HepG2 (cell line): Measurements from ENCODE around the gene BBC3. TPM values are rescaled to one million over a fixed set of nuclear protein-coding genes. Genes with fewer than 3 reads are reported as not detected.
A peak's percentile ranks its signal among the peaks of the same experiment; 100 is the strongest.

Experiments
- ATAD3A ChIP-seq: sonication (generic); formaldehyde crosslinking; IDR thresholded peaks from 2 replicates; pipeline ENCODE4 v1.4.0; 2020; ENCODE audit warnings: missing genetic modification reagents
- GTF2F1 ChIP-seq: fragments of 150-350 bp; IDR thresholded peaks from 2 replicates; pipeline ENCODE4 v1.6.1; 2014; ENCODE audit warnings: low read length
- IRF1 ChIP-seq: sonication (generic); formaldehyde crosslinking; IDR thresholded peaks from 2 replicates; pipeline ENCODE4 v1.4.0; 2020; ENCODE audit warnings: low read depth, mild to moderate bottlenecking, missing genetic modification reagents
- MBNL3 ChIP-seq: fragments of 250-450 bp; sonication (Bioruptor Pico); conservative IDR thresholded peaks from 2 replicates; pipeline ENCODE4 v1.8.0; 2022; ENCODE audit warnings: mild to moderate bottlenecking, inconsistent platforms
- NFAT5 ChIP-seq: sonication (generic); formaldehyde crosslinking; IDR thresholded peaks from 2 replicates; pipeline ENCODE4 v1.4.0; 2020; ENCODE audit warnings: missing genetic modification reagents
- NKX3-1 ChIP-seq: sonication (generic); formaldehyde crosslinking; IDR thresholded peaks from 2 replicates; pipeline ENCODE4 v1.5.0; 2020; ENCODE audit warnings: missing genetic modification reagents
- RELA ChIP-seq: sonication (generic); formaldehyde crosslinking; IDR thresholded peaks from 2 replicates; pipeline ENCODE4 v1.4.0; 2020; ENCODE audit warnings: missing genetic modification reagents
- SALL1 ChIP-seq: sonication (generic); formaldehyde crosslinking; IDR thresholded peaks from 2 replicates; pipeline ENCODE4 v1.8.0; 2022; ENCODE audit warnings: mild to moderate bottlenecking, missing genetic modification reagents
- SAP130 ChIP-seq: IDR thresholded peaks from 2 replicates; pipeline ENCODE4 v1.6.1; 2016; ENCODE audit warnings: low read depth
- SIN3A ChIP-seq: IDR thresholded peaks from 2 replicates; pipeline ENCODE4 v1.6.1; 2011; ENCODE audit warnings: low read depth, mild to moderate bottlenecking, control low read depth, low read length, borderline replicate concordance
- ZNF224 ChIP-seq: sonication (generic); formaldehyde crosslinking; IDR thresholded peaks from 2 replicates; pipeline ENCODE4 v1.5.0; 2020; ENCODE audit warnings: mild to moderate bottlenecking, missing genetic modification reagents
- ZNF616 ChIP-seq: sonication (generic); formaldehyde crosslinking; IDR thresholded peaks from 2 replicates; pipeline ENCODE4 v1.5.0; 2020; ENCODE audit warnings: low read depth, mild to moderate bottlenecking, missing genetic modification reagents
- ZNF703 ChIP-seq: sonication (generic); formaldehyde crosslinking; IDR thresholded peaks from 2 replicates; pipeline ENCODE4 v1.5.1; 2020; ENCODE audit warnings: missing genetic modification reagents, mild to moderate bottlenecking, moderate library complexity, borderline replicate concordance
- ZNF782 ChIP-seq: sonication (generic); formaldehyde crosslinking; IDR thresholded peaks from 2 replicates; pipeline ENCODE4 v1.4.0; 2020; ENCODE audit warnings: missing genetic modification reagents, mild to moderate bottlenecking, borderline replicate concordance
- ZNF792 ChIP-seq: IDR thresholded peaks from 2 replicates; pipeline ENCODE4 v1.6.1; 2016
- polyA plus RNA-seq, 8 experiments: library from polyadenylated mRNA; depleted of rRNA in 3 of 8; stranded (reverse) in 7 of 8; unstranded in 1 of 8; fragments of >200 nt; fragmentation: Illumina TruSeq in 4 of 8; extraction: Trizol in 4 of 8; gene quantifications; 2 replicates each; pipeline versions ENCODE4 v1.2.1 to v1.2.3, GENCODE V29; 2011 to 2016; ENCODE audit warnings: low read depth in 4 of 8, missing spikeins in 1 of 8, mixed read lengths in 1 of 8; ENCODE audit not compliant: insufficient read depth in 1 of 8
- total RNA-seq, 5 experiments: library from RNA; depleted of rRNA; stranded (reverse); fragments of >200 nt; fragmentation: Illumina TruSeq; extraction: Trizol; gene quantifications; 2 replicates each; pipeline ENCODE4 v1.2.3, GENCODE V29; 2016; ENCODE audit warnings: low read depth in 1 of 5
- TF ChIP-seq, protein P1 (sequence below): sonication (generic); formaldehyde crosslinking; IDR thresholded peaks from 2 replicates; pipeline ENCODE4 v1.4.0; 2020; ENCODE audit warnings: mild to moderate bottlenecking, missing genetic modification reagents
- TF ChIP-seq, protein P2 (sequence below): sonication (generic); formaldehyde crosslinking; conservative IDR thresholded peaks from 2 replicates; pipeline ENCODE4 v1.4.0; 2020; ENCODE audit warnings: missing genetic modification reagents
- TF ChIP-seq, protein P3 (sequence below): sonication (generic); formaldehyde crosslinking; IDR thresholded peaks from 2 replicates; pipeline ENCODE4 v1.4.0; 2020; ENCODE audit warnings: missing genetic modification reagents; ENCODE audit errors: not compliant biosample characterization
- TF ChIP-seq, protein P4 (sequence below): sonication (generic); formaldehyde crosslinking; IDR thresholded peaks from 2 replicates; pipeline ENCODE4 v1.8.0; 2022; ENCODE audit warnings: low read depth, missing genetic modification reagents

The BBC3 gene
- total and polyA plus RNA-seq, 2 of the 13 experiments (the other 11 are each of a cell fraction or from before 2014, with no cell fraction given) = 6.1 to 8.8 TPM

DNA sequence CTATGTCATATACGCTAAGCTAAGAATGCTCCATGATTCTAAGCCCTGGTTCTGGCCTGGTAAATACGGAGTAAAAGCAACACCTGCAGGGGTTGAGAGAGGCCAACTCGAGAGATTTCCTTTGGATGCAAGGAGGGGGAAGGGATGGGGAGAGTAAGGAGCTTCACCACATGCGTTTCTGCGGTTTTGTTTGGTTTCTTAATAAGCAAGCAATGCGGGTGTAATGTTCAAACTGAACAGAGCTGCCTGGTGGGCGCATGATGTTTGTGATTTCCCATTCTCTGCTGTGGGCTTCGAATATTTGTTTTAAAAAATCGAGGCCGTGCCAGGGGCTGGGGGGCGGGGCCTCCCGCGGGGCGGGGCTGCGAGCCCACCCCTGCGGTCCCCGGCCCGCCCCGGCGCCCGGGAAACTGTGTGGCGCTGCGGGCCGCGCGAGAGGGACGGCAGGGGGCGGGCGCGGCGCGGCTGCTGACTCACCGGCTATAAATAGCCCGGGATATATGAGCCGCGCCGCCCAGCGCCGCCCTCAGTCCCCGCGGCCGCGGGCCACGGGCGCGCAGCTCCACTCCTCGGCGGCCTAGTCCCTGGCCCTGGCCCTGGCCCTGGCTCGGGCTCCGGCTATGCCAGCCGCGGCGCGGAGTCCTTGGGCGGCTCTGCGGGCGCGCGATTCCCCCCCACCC is 5.1 kb downstream of the BBC3 start (continued):
- TF ChIP-seq ZNF703 (CRISPR knock-in tag) (0 out of 2 replicates have a peak, but pooled peaks have one; percentile 56), IRF1 (CRISPR knock-in tag) (no peak), ATAD3A (no peak), NFAT5 (CRISPR knock-in tag) (no peak), GTF2F1 (peak; percentile 83; the same call in 1 of the 2 replicates), NKX3-1 (0 out of 2 replicates have a peak, but pooled peaks have one; percentile 2), ZNF616 (peak; percentile 57; the same call in 1 of the 2 replicates), RELA (peak; percentile 88; the same call in 1 of the 2 replicates), ZNF782 (peak; percentile 17; the same call in 1 of the 2 replicates), MBNL3 (no peak), SALL1 (CRISPR knock-in tag) (peak; percentile 78), ZNF224 (no peak; the same call in 1 of the 2 replicates), SAP130 (CRISPR knock-in tag) (peak; percentile 73), SIN3A (peak; percentile 59; the same call in 1 of the 2 replicates), ZNF792 (CRISPR knock-in tag) (peak; percentile 80; the same call in 1 of the 2 replicates)
- TF ChIP-seq, protein P1, sequence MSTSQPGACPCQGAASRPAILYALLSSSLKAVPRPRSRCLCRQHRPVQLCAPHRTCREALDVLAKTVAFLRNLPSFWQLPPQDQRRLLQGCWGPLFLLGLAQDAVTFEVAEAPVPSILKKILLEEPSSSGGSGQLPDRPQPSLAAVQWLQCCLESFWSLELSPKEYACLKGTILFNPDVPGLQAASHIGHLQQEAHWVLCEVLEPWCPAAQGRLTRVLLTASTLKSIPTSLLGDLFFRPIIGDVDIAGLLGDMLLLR (CRISPR knock-in tag) = peak; percentile 69; the same call in 1 of the 2 replicates
- TF ChIP-seq, protein P2, sequence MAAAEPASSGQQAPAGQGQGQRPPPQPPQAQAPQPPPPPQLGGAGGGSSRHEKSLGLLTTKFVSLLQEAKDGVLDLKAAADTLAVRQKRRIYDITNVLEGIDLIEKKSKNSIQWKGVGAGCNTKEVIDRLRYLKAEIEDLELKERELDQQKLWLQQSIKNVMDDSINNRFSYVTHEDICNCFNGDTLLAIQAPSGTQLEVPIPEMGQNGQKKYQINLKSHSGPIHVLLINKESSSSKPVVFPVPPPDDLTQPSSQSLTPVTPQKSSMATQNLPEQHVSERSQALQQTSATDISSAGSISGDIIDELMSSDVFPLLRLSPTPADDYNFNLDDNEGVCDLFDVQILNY (CRISPR knock-in tag) = peak; percentile 66; the same call in 1 of the 2 replicates
- TF ChIP-seq, protein P3, sequence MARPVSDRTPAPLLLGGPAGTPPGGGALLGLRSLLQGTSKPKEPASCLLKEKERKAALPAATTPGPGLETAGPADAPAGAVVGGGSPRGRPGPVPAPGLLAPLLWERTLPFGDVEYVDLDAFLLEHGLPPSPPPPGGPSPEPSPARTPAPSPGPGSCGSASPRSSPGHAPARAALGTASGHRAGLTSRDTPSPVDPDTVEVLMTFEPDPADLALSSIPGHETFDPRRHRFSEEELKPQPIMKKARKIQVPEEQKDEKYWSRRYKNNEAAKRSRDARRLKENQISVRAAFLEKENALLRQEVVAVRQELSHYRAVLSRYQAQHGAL = no peak
- TF ChIP-seq, protein P4, sequence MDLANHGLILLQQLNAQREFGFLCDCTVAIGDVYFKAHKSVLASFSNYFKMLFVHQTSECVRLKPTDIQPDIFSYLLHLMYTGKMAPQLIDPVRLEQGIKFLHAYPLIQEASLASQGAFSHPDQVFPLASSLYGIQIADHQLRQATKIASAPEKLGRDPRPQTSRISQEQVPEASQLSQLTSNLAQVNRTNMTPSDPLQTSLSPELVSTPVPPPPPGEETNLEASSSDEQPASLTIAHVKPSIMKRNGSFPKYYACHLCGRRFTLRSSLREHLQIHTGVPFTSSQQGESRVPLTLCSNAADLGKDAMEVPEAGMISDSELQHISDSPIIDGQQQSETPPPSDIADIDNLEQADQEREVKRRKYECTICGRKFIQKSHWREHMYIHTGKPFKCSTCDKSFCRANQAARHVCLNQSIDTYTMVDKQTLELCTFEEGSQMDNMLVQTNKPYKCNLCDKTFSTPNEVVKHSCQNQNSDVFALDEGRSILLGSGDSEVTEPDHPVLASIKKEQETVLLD (CRISPR knock-in tag) = 0 out of 2 replicates have a peak, but pooled peaks have one; percentile 43
